Stromal cell of bone marrow (primary cell): Measurements from ENCODE around the gene OR52E5.

Source experiments
- DNase-seq: peaks from one replicate; pipeline ENCODE4 v3.0.0-alpha.2; 2012; ENCODE audit warnings: low read depth

The OR52E5 gene

GRCh38 chr11:5933116-5933515 is 40.1 kb downstream of the OR52E5 start:
- no peak for DNase-seq

- DNase-seq: no peak
Measured at GRCh38 chr11:5937868-5938602, 45.0 kb downstream of the OR52E5 start.

- DNase-seq: no peak
Measured at GRCh38 chr11:5938603-5938965, 45.6 kb downstream of the OR52E5 start.

- DNase-seq: no peak
Measured at GRCh38 chr11:5940748-5941147, 47.7 kb downstream of the OR52E5 start.

GRCh38 chr11:5941951-5942350 is 48.9 kb downstream of the OR52E5 start, which contains the start of gene OR56A3:
Gene OR56A3, plus strand, starts transcription at chr11:5942251. Its CDS starts 5,096 bp downstream, at chr11:5947347.
- no peak for DNase-seq
